A549 (cell line): Measurements from ENCODE around the gene NFIA.

Experiments
- CBX2 ChIP-seq: fragments of 200-600 bp; sonication (generic); IDR thresholded peaks from 2 replicates; pipeline ENCODE4 v1.6.1; 2016; ENCODE audit warnings: low read depth, mild to moderate bottlenecking, borderline replicate concordance
- CEBPB ChIP-seq, 2 experiments: fragments of >200 bp in 1 of 2; sonication (Bioruptor Twin) in 1 of 2; formaldehyde crosslinking in 1 of 2; IDR thresholded peaks; 2 replicates each; pipeline ENCODE4 v1.6.1; 2012 to 2016
- CTCF ChIP-seq: fragments of >200 bp; sonication (Bioruptor Twin); formaldehyde crosslinking; IDR thresholded peaks from 3 replicates; pipeline ENCODE4 v1.5.1; 2016
- GATA3 ChIP-seq: IDR thresholded peaks from 2 replicates; pipeline ENCODE4 v1.6.1; 2012; ENCODE audit warnings: borderline replicate concordance
- RCOR1 ChIP-seq: fragments of 150-350 bp; IDR thresholded peaks from 2 replicates; pipeline ENCODE4 v1.6.1; 2014; ENCODE audit warnings: antibody characterized with exemption, low read length, low read depth

GRCh38 chr1:61392409-61393242, 310.3 kb downstream of the NFIA start:
- TF ChIP-seq GATA3: no peak
- no peak for TF ChIP-seq CBX2
- no peak for TF ChIP-seq CTCF
- TF ChIP-seq RCOR1: no peak
- no peak for TF ChIP-seq CEBPB (IDR thresholded peaks at IDR 0.05)
